HepG2 (cell line): ENCODE results near the gene AMIGO1.

Source experiments
- NR1H2 ChIP-seq: sonication (generic); formaldehyde crosslinking; IDR thresholded peaks from 2 replicates; pipeline ENCODE4 v1.8.1; 2022; ENCODE audit warnings: low read depth, missing genetic modification reagents, borderline replicate concordance
- POLR2A ChIP-seq, 2 experiments: IDR thresholded peaks; 2 replicates each; pipeline ENCODE4 v1.6.1; 2011; ENCODE audit warnings: low read depth in 2 of 2, low read length in 2 of 2, mild to moderate bottlenecking in 1 of 2, moderate library complexity in 1 of 2; ENCODE audit not compliant: insufficient read depth in 1 of 2
- ZSCAN30 ChIP-seq: sonication (generic); formaldehyde crosslinking; IDR thresholded peaks from 2 replicates; pipeline ENCODE4 v1.5.0; 2020; ENCODE audit warnings: mild to moderate bottlenecking, missing genetic modification reagents
- TF ChIP-seq, protein P1 (sequence below), 2 experiments: fragments of 450-650 bp in 1 of 2; sonication (generic) in 1 of 2; formaldehyde crosslinking in 1 of 2; IDR thresholded peaks; 2 replicates each; pipeline versions ENCODE4 v1.6.1 to v1.8.0; 2016 to 2022; ENCODE audit warnings: antibody characterized with exemption in 1 of 2, mild to moderate bottlenecking in 1 of 2, missing genetic modification reagents in 1 of 2
- TF ChIP-seq, protein P2 (sequence below): IDR thresholded peaks from 2 replicates; pipeline ENCODE4 v1.6.1; 2012; ENCODE audit warnings: low read length, improper control_type of control experiment
- TF ChIP-seq, protein P3 (sequence below): sonication (generic); formaldehyde crosslinking; IDR thresholded peaks from 2 replicates; pipeline ENCODE4 v1.5.0; 2020; ENCODE audit warnings: mild to moderate bottlenecking, missing genetic modification reagents, moderate library complexity

DNA sequence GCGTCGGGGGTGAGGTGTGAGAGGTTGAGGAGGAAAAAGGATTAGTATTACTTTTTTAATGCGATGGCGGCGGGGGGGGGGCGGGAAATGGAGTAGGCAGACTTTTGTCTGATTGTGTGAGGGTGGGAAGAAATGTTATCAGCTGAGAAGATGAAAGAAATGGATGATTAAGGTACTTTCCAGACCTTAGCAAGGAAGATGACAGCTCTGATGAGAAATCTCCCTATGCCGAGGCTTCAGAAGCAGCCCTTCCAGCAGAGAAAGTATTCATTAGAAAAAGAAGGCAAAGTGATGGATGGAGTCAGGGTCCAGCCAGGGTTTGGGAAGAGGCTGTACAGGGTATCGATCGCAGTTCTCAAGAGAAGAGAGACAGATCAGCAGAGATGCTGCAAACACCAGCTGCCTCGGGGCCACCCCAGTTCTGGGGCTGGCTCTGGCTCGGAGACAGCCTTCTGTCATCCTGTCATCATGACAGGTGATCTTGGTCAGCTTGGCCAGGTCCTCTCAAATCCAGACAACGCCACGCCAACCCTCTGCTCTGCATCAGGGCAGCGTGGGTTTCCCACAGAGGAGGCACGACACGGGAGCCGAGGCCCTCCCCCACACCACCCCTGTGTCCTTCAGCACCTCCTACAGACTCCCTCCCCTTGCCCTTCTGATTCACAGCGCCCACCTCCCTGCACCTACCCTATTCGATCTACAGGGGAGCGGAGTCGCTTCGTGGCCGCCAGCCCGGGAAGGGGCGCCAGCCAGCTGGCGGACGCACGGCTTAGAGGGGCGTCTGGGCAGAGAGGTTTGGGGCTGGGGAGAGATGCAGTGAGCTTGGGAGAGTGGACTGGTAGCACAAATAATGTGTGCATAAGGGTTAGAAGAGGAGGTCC, 26.5 kb downstream of the AMIGO1 start:
- TF ChIP-seq, protein P1, sequence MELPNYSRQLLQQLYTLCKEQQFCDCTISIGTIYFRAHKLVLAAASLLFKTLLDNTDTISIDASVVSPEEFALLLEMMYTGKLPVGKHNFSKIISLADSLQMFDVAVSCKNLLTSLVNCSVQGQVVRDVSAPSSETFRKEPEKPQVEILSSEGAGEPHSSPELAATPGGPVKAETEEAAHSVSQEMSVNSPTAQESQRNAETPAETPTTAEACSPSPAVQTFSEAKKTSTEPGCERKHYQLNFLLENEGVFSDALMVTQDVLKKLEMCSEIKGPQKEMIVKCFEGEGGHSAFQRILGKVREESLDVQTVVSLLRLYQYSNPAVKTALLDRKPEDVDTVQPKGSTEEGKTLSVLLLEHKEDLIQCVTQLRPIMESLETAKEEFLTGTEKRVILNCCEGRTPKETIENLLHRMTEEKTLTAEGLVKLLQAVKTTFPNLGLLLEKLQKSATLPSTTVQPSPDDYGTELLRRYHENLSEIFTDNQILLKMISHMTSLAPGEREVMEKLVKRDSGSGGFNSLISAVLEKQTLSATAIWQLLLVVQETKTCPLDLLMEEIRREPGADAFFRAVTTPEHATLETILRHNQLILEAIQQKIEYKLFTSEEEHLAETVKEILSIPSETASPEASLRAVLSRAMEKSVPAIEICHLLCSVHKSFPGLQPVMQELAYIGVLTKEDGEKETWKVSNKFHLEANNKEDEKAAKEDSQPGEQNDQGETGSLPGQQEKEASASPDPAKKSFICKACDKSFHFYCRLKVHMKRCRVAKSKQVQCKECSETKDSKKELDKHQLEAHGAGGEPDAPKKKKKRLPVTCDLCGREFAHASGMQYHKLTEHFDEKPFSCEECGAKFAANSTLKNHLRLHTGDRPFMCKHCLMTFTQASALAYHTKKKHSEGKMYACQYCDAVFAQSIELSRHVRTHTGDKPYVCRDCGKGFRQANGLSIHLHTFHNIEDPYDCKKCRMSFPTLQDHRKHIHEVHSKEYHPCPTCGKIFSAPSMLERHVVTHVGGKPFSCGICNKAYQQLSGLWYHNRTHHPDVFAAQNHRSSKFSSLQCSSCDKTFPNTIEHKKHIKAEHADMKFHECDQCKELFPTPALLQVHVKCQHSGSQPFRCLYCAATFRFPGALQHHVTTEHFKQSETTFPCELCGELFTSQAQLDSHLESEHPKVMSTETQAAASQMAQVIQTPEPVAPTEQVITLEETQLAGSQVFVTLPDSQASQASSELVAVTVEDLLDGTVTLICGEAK (IDR thresholded peaks at IDR 0.05) = no peak
- TF ChIP-seq, protein P1 (CRISPR knock-in tag; IDR thresholded peaks at IDR 0.05) = no peak
- no peak for TF ChIP-seq ZSCAN30 (CRISPR knock-in tag)
- TF ChIP-seq, protein P2, sequence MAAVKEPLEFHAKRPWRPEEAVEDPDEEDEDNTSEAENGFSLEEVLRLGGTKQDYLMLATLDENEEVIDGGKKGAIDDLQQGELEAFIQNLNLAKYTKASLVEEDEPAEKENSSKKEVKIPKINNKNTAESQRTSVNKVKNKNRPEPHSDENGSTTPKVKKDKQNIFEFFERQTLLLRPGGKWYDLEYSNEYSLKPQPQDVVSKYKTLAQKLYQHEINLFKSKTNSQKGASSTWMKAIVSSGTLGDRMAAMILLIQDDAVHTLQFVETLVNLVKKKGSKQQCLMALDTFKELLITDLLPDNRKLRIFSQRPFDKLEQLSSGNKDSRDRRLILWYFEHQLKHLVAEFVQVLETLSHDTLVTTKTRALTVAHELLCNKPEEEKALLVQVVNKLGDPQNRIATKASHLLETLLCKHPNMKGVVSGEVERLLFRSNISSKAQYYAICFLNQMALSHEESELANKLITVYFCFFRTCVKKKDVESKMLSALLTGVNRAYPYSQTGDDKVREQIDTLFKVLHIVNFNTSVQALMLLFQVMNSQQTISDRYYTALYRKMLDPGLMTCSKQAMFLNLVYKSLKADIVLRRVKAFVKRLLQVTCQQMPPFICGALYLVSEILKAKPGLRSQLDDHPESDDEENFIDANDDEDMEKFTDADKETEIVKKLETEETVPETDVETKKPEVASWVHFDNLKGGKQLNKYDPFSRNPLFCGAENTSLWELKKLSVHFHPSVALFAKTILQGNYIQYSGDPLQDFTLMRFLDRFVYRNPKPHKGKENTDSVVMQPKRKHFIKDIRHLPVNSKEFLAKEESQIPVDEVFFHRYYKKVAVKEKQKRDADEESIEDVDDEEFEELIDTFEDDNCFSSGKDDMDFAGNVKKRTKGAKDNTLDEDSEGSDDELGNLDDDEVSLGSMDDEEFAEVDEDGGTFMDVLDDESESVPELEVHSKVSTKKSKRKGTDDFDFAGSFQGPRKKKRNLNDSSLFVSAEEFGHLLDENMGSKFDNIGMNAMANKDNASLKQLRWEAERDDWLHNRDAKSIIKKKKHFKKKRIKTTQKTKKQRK = no peak
- no peak; a peak in 1 of 4 replicates for TF ChIP-seq POLR2A (IDR thresholded peaks at IDR 0.05; ENCODE audit: insufficient read depth in 1 of 2, low read depth in 2 of 2, low read length in 2 of 2)
- no peak for TF ChIP-seq NR1H2
- TF ChIP-seq, protein P3, sequence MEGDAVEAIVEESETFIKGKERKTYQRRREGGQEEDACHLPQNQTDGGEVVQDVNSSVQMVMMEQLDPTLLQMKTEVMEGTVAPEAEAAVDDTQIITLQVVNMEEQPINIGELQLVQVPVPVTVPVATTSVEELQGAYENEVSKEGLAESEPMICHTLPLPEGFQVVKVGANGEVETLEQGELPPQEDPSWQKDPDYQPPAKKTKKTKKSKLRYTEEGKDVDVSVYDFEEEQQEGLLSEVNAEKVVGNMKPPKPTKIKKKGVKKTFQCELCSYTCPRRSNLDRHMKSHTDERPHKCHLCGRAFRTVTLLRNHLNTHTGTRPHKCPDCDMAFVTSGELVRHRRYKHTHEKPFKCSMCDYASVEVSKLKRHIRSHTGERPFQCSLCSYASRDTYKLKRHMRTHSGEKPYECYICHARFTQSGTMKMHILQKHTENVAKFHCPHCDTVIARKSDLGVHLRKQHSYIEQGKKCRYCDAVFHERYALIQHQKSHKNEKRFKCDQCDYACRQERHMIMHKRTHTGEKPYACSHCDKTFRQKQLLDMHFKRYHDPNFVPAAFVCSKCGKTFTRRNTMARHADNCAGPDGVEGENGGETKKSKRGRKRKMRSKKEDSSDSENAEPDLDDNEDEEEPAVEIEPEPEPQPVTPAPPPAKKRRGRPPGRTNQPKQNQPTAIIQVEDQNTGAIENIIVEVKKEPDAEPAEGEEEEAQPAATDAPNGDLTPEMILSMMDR = peak; percentile 56
